Activated B cell treated with CpG ODN at 0.5 μM for 24 hours (primary cell): ENCODE data around the gene DDX5. TPM values are rescaled to one million over a fixed set of nuclear protein-coding genes. Genes with fewer than 3 reads are reported as not detected.

Source experiments
- ATAC-seq: fragments of 200-7000 bp; cut with Tn5 transposase; one replicate; pipeline ENCODE4 v1.10.0; 2021; ENCODE audit warnings: low read depth, mild to moderate bottlenecking, moderate library complexity
- CTCF ChIA-PET: fragments of 350-600 bp; sonication (Branson Sonifier 250); formaldehyde crosslinking; loops from one replicate; lab custom pipeline; 2021; ENCODE audit warnings: antibody characterized with exemption; lab: Charles Lee
- POLR2A ChIA-PET: fragments of 350-600 bp; sonication (Branson Sonifier 250); formaldehyde crosslinking; loops from one replicate; lab custom pipeline; 2021; ENCODE audit warnings: antibody characterized with exemption; lab: Charles Lee
- DNase-seq: peaks from one replicate; pipeline ENCODE4 v3.0.0; 2022
- H3K27ac Mint-ChIP-seq: one replicate; pipeline ENCODE4 v1.8.0; 2020; ENCODE audit warnings: mixed read lengths
- H3K27me3 Mint-ChIP-seq: one replicate; pipeline ENCODE4 v1.8.0; 2021; ENCODE audit warnings: mixed read lengths
- H3K36me3 Mint-ChIP-seq: one replicate; pipeline ENCODE4 v1.8.0; 2021; ENCODE audit warnings: low read depth, mixed read lengths
- H3K4me1 Mint-ChIP-seq: one replicate; pipeline ENCODE4 v1.8.0; 2021; ENCODE audit warnings: mixed read lengths
- H3K4me3 Mint-ChIP-seq: one replicate; pipeline ENCODE4 v1.8.0; 2020; ENCODE audit warnings: mild to moderate bottlenecking, mixed read lengths
- H3K9me3 Mint-ChIP-seq: one replicate; pipeline ENCODE4 v1.8.0; 2020; ENCODE audit warnings: mixed read lengths
- CTCF ChIP-seq: fragments of 200-600 bp; IDR thresholded peaks from one replicate; pipeline ENCODE4 v1.8.0; 2022; ENCODE audit warnings: antibody characterized with exemption, mild to moderate bottlenecking
- intact Hi-C: fragments of 100-400 bp; cut with micrococcal nuclease; formaldehyde crosslinking; loops from one replicate; pipeline ENCODE4 v1.15.1; 2024
- total RNA-seq: library from RNA; stranded (reverse); gene quantifications from 2 replicates; pipeline ENCODE4 v1.2.3, GENCODE V29; 2022

DDX5 gene
- total RNA-seq, 1 donor from 2014 or later: 1,208 TPM

- POLR2A ChIA-PET: interaction anchor here (0.6 to 3.4 kb wide), 7 partner anchors 22 to 393 kb away, joined by 3 to 27 read pairs (median 3); partner anchors contain the start of genes CEP95, DDX5 and POLG2
- H3K9me3 Mint-ChIP-seq: no peaks in the 10 kb centered on the region
- peak within 1 kb of the TSS; percentile 95 for H3K27ac Mint-ChIP-seq
- TF ChIP-seq CTCF: no peak
- peak within 1 kb of the TSS; percentile 85 for H3K4me3 Mint-ChIP-seq
- DNase-seq (no peak), ATAC-seq (peak; percentile 98)
- H3K36me3 Mint-ChIP-seq: peaks cover 9% of the 10 kb centered on the region
- no peaks in the 10 kb centered on the region for H3K27me3 Mint-ChIP-seq
- H3K4me1 Mint-ChIP-seq: peaks cover 44% of the 10 kb centered on the region
- intact Hi-C loops: loop anchor here (1.0 kb wide), 1 partner anchor 48 kb away; the partner anchor contains the start of gene POLG2
- CTCF ChIA-PET: interaction anchor here (1.0 to 2.7 kb wide), 4 partner anchors 28 to 56 kb away, joined by 3 to 7 read pairs (median 4); no protein-coding TSS in a partner anchor
Measured at GRCh38 chr17:64448665-64449512, 57.2 kb downstream of the DDX5 start, which contains the start of gene MILR1. TSS of gene MILR1 (plus strand) at chr17:64449115. CDS start at chr17:64449169, 54 bp downstream.

Other genes with a start within 250 kb of the DDX5 start
- gene TEX2, start 243.0 kb downstream of the DDX5 start, total RNA-seq: 8.1 TPM in 2 replicates
- gene PECAM1, start 115.4 kb downstream of the DDX5 start, total RNA-seq: 17.7 TPM in 2 replicates
- 13.5 and 13.9 TPM in 2 replicates for gene MILR1, start 57.2 kb downstream of the DDX5 start, total RNA-seq
- 50.3 and 63.9 TPM in 2 replicates for gene POLG2, start 9.2 kb downstream of the DDX5 start, total RNA-seq
- 65.3 and 77.0 TPM in 2 replicates for gene CEP95, start 688 bp upstream of the DDX5 start, total RNA-seq
- 18.9 and 23.0 TPM in 2 replicates for gene SMURF2, start 156.0 kb upstream of the DDX5 start, total RNA-seq